B cell (primary cell): ENCODE measurements around the gene PRKACG.
A peak's percentile ranks its signal among the peaks of the same experiment; 100 is the strongest.

ENCODE experiments used
- CTCF ChIP-seq: fragments of 200-600 bp; IDR thresholded peaks from one replicate; pipeline ENCODE4 v1.8.0; 2022; ENCODE audit warnings: antibody characterized with exemption, mild to moderate bottlenecking
- EZH2 ChIP-seq: IDR thresholded peaks from 2 replicates; pipeline ENCODE4 v1.6.1; 2012; ENCODE audit warnings: borderline replicate concordance, low read depth, mild to moderate bottlenecking, moderate library complexity, low read length; ENCODE audit not compliant: insufficient read depth, poor library complexity, severe bottlenecking

GRCh38 chr9:69027355-69028097 is 13.6 kb upstream of the PRKACG start:
- TF ChIP-seq CTCF (peak; percentile 89), EZH2 (no peak)
